ENCODE data around the gene PCSK6. TPM values are rescaled to one million over a fixed set of nuclear protein-coding genes. Genes with fewer than 3 reads are reported as not detected.

PCSK6 gene
- total RNA-seq, 1 donor from 2014 or later, result 15.0 TPM

DNA sequence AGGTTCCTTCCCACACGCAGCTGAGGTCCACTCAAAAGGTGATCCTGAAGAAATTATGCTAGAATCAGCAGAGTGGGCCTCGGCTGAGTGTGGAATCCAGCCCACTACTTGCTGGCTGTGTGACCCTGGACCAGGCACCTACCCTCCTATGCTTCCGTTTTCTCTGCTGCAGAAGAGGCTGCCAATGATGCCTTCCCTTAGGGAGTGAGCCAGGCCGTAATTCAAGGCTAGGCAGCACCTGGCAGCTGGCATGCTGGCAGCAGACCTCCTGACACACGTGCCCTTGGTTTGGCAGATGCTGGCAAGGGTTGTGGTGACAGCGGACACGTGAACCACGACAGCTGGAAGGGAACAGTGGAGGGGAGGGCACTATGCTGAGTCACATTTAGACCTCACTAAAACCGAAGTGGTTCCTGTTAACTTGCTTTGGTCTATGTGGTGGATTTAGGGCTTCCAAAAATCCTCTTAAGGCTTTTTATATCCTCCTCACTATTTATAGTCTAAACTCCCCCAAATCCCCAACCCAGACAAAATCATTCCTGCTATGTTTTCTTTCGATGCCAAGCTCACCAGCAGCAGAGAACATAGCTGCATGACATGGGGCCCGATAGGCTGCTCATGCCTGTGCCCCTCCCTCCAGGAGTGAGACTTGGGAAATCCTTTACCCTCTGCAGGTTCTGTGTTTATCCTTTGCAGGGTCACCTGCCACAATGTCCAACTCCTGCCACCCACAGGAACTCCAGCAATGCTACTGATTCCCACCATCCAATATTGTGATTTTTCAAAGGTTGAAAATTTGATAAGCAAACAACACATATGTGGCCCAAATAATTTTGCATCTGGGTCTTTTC, 10.6 kb upstream of the PCSK6 start:
- peak; percentile 16 for DNase-seq (ENCODE audit: low spot score)

GRCh38 chr15:101498717-101499480, 9.4 kb upstream of the PCSK6 start:
- peak; percentile 9 for DNase-seq (ENCODE audit: low spot score)

DNA sequence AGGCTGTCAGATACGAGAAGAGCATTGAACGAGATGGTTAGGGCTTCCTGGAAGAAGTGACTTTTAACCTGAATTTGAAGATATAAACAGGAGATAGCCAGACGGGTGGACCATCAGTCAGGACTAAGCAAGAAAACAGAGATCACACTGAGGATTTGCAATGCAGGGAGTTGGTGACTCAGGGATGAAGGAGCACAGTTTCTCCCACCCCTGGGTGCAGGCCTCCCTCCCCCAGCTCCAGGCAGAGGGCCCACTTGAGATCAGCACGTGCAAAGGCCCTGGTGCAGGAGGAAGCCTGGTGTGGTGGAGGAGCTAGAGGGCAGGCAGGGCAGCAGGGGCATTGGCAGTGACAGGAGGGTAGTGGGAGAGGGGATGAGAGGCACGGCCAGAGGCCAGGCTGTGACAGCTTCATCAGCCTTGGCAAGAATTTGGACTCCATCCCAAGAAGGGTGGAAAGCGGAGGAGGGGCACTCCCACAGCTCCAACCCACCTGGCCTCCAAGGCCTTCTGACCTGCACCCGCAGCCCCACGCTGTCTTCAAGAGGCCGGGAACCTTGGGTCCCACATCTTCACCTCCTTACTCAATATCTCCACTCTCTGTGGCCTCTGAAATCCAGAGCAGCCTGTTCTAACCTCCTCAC, 8.7 kb upstream of the PCSK6 start:
- DNase-seq (ENCODE audit: low spot score), result peak; percentile 7

DNA sequence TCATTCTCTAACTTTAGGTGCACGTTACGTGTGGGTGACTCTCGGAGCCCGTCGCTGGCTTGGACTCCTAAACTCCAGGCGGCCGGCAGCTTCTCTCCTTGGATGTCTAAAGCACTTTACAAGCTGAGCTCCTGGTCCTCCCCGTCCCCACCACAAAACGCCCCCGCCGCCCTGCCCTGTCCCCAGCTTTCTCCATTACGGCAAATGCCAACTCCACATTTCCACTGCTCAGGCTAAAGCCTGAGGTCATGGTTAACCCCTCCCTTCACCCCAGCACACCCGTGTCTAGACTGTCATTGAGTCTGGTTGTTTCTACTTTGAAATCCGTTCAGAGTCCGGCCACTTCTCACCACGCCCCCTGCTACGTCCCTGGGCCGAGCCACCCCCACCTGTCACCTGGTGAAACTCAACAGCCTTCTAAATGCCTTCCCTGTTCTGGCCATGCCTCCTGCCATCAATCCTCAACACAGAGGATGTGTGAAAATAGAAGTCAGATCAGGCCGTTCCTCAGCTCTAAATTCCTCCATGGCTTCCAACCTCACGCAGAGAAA, 8.1 kb upstream of the PCSK6 start:
- DNase-seq (ENCODE audit: low spot score), result peak; percentile 9

- DNase-seq (ENCODE audit: low spot score), result peak; percentile 8
Measured at GRCh38 chr15:101497017-101497416, 7.5 kb upstream of the PCSK6 start.

- DNase-seq (ENCODE audit: low spot score), result peak; percentile 9
Measured at GRCh38 chr15:101496198-101496986, 6.9 kb upstream of the PCSK6 start.

- DNase-seq (ENCODE audit: low spot score), result peak; percentile 7
Measured at GRCh38 chr15:101495334-101496197, 6.1 kb upstream of the PCSK6 start.

DNA sequence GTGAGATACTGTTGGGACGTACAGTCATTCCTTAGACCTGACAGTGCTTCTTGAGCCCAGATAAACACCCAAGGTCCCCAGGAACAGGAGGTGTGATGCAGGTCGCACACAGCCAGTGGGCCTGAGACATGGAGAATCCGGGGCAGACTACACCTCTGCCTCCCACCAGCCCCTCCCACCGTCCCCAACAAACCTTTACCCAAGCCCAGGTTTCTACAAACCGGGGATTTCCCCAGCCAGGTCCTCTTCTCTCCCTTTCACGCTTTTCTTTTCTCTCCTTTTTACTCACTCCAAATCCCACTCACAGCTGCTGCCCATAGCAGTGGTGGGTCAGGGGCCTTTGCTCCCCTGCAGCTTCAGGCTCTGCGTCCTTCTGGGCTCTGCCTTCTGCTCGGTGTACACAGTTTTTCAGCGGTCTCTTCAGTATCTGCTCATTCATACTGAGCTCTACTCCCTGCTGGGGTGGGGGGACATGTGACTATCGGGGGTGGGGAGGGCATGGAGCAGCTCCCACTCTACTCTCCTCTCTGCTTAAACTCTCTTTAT, 4.8 kb upstream of the PCSK6 start:
- DNase-seq (ENCODE audit: low spot score), result peak; percentile 4

DNA sequence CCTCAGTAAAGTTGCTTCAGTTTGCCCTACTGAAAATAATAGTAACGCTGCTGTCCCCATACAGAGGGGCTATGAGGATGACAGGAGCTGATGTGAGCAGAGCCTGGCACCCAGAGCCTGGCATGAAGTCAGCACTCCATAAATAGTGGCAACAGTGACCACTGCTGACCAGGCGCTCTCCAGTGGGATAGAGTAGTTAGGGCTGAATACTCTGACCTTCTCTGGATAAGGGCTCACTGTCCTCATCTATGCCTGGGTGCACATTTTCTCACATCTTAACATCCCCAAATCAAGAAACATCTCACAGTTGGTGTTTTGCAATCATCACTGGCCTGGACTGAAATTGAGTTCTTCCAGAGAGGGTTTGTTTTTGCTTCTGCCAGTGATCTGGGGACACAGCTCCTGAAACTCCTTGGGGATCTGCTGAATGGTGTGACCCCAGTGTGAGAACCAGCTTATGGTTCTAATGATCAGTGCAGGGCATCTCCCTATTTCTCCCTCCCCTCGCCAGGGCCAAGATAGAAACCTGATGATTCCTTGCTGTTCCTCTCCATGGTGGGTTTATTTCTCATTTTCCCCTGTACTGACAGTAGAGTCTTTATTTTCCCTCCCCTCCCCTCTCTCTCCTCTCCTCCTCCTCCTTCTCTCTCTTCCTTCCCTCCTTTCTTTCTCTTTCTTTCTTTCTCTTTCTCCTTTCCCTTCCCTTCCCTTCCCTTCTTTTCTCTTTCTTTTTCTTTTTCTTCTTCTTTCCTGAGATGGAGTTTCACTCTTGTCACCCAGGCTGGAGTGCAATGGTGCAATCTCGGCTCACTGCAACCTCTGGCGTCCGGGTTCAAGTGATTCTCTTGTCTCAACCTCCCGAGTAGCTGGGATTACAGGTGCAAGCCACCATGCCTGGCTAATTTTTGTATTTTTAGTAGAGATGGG, 3.5 kb upstream of the PCSK6 start:
- peak; percentile 2 for DNase-seq (ENCODE audit: low spot score)

GRCh38 chr15:101491734-101492640, 2.5 kb upstream of the PCSK6 start:
- DNase-seq (ENCODE audit: low spot score), result no peak

GRCh38 chr15:101490922-101491733, 1.6 kb upstream of the PCSK6 start:
- DNase-seq (ENCODE audit: low spot score), result no peak

DNA sequence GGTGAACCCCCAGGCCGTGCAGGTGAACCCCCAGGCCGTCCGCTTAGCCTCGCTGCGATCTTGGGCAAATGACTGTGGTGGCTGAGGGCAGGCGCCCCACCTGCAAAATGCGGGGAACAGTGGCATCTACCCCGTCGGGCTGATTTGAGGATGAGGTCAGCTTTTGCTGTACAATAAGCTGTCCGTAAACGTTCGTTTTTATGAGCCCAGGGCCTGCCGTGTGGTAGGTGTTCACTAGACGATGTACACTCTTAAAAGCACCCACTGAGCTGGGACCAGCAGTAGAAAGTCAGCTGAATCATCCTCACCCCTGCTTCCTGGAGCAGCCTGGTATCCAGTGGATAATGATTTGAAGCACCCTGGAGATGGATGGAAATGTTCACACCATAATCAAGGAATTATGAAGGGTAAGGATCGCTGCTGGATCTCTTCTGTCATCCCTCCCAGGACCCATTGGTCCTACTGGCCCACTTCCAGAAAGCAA, 943 bp upstream of the PCSK6 start:
- no peak for DNase-seq (ENCODE audit: low spot score)

- no peak for DNase-seq (ENCODE audit: low spot score)
Measured at GRCh38 chr15:101489237-101489598, 289 bp downstream of the PCSK6 start.

DNA sequence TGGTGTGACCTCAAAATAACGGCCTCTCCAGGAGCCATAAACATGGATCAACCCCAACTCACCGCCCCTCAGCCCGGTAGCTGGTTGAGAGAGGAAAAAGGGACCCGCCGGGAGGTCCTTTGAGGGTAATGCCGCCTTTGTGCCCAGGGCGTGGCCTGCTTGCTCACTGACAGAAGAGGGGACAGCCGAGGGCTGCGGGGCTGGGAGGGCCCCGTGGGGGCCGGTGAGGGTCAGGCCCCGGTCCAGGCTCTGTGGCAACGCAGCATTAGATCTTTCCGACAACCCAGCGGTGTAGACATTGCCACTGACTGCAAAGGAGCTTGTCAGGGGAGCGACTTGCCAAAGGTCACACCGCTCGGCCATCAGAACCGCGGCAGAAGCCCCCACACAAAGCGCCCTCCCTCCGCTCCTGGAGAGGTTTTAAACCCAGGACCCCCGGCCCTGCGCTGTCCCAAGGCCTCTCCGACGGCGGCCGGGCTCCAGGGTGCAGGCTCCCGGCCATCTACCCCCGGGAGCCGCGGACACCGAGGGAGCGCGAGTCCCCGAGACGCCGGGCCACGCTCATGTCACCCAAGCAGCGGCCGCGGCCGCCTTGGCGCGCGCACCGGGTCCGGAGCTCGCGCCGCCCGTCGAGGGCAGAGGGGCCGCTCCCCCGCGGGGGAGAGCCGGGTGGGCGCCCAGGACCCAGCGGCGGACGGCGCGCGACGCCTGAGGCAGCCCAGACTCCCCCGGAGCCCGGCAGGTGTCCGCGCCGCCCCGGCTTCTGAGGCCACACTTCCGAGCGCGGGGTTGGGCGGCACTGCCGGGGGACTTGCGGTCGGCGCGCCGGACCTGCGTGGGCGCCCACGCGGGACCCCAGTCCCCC, 975 bp downstream of the PCSK6 start:
- DNase-seq (ENCODE audit: low spot score), result no peak

DNA sequence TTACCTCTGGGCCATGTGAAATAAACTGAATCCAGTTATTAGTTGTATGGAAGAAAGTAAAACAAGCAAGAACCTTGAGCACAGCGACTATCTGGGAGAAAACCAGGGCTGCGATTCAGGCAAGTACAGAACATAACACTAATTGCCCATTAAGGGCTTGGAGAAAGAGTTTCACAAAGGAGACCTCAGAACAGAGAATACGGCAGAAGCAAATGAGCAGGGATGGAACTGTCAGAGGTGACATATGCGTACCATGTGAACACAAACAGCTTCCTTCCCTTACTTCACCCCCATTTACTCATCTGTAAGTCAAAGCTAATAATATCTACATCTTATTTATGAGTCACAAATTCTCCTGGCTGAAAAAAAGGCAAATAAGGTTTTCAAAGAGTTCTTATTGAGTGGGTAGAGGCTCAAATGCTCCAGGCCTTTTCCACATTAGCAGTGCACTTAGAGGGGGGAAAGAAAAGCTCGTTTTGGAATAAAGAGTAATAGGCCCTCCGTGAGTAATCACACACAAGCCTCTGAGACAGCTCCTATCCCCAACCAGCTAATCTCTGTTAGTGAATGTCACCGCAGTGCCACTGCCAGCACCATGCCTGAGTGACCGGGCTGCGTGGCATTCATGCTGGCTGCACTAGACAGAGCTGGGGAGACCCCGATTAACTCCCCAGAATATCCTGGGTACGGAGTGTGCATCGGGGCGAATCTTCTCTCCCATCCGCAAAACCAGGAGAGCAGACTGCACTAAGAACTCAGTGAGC, 2.6 kb downstream of the PCSK6 start:
- DNase-seq (ENCODE audit: low spot score), result no peak

Measured in mucosa of gallbladder (tissue), 1 donor.